Measurements from ENCODE around the gene PSMA2. TPM values are rescaled to one million over a fixed set of nuclear protein-coding genes. Genes with fewer than 3 reads are reported as not detected.
A peak's percentile ranks its signal among the peaks of the same experiment; 100 is the strongest.

Gene PSMA2
- 58.4 TPM for total RNA-seq

GRCh38 chr7:42931834-42932651, at the start of gene PSMA2, which contains the start of gene MRPL32:
TSS of gene PSMA2 (minus strand) at chr7:42932174. CDS start at chr7:42932158, 16 bp downstream.
TSS of gene MRPL32 (plus strand) at chr7:42932376. CDS start at chr7:42932387, 11 bp downstream.
- Histone ChIP-seq H3K9me3 (ENCODE audit: low read depth, low read length) (no peaks in the 10 kb centered on the region), H3K27me3 (ENCODE audit: insufficient read depth, low read length) (no peaks in the 10 kb centered on the region), H3K4me3 (ENCODE audit: low read length) (peak within 1 kb of the TSS; percentile 95), H3K4me1 (ENCODE audit: insufficient read depth, low read length) (peaks cover 38% of the 10 kb centered on the region)

GRCh38 chr7:42981601-42982000, 49.6 kb upstream of the PSMA2 start:
- Histone ChIP-seq H3K4me1 (ENCODE audit: insufficient read depth, low read length) (no peaks in the 10 kb centered on the region), H3K4me3 (ENCODE audit: low read length) (no peak overlapping the region), H3K9me3 (ENCODE audit: low read depth, low read length) (no peaks in the 10 kb centered on the region), H3K27me3 (ENCODE audit: insufficient read depth, low read length) (no peaks in the 10 kb centered on the region)

- H3K27me3 ChIP-seq (ENCODE audit: insufficient read depth, low read length), result no peaks in the 10 kb centered on the region
- no peak overlapping the region for H3K4me3 ChIP-seq (ENCODE audit: low read length)
- no peaks in the 10 kb centered on the region for H3K4me1 ChIP-seq (ENCODE audit: insufficient read depth, low read length)
- no peaks in the 10 kb centered on the region for H3K9me3 ChIP-seq (ENCODE audit: low read depth, low read length)
Measured at GRCh38 chr7:42980514-42980913, 48.5 kb upstream of the PSMA2 start.

GRCh38 chr7:42980084-42980483, 48.1 kb upstream of the PSMA2 start:
- H3K4me1 ChIP-seq (ENCODE audit: insufficient read depth, low read length), result no peaks in the 10 kb centered on the region
- H3K9me3 ChIP-seq (ENCODE audit: low read depth, low read length), result no peaks in the 10 kb centered on the region
- no peaks in the 10 kb centered on the region for H3K27me3 ChIP-seq (ENCODE audit: insufficient read depth, low read length)
- no peak overlapping the region for H3K4me3 ChIP-seq (ENCODE audit: low read length)

GRCh38 chr7:42978496-42978895, 46.5 kb upstream of the PSMA2 start:
- no peaks in the 10 kb centered on the region for H3K4me1 ChIP-seq (ENCODE audit: insufficient read depth, low read length)
- H3K27me3 ChIP-seq (ENCODE audit: insufficient read depth, low read length), result no peaks in the 10 kb centered on the region
- no peak overlapping the region for H3K4me3 ChIP-seq (ENCODE audit: low read length)
- no peaks in the 10 kb centered on the region for H3K9me3 ChIP-seq (ENCODE audit: low read depth, low read length)

GRCh38 chr7:42976371-42976770, 44.4 kb upstream of the PSMA2 start:
- no peaks in the 10 kb centered on the region for H3K27me3 ChIP-seq (ENCODE audit: insufficient read depth, low read length)
- no peaks in the 10 kb centered on the region for H3K9me3 ChIP-seq (ENCODE audit: low read depth, low read length)

GRCh38 chr7:42972699-42973500, 40.9 kb upstream of the PSMA2 start:
- Histone ChIP-seq H3K4me1 (ENCODE audit: insufficient read depth, low read length) (no peaks in the 10 kb centered on the region), H3K9me3 (ENCODE audit: low read depth, low read length) (no peaks in the 10 kb centered on the region), H3K27me3 (ENCODE audit: insufficient read depth, low read length) (no peaks in the 10 kb centered on the region), H3K4me3 (ENCODE audit: low read length) (no peak overlapping the region)

More at GRCh38 chr7:42976371-42976770, 44.4 kb upstream of the PSMA2 start:
- Histone ChIP-seq H3K4me1 (ENCODE audit: insufficient read depth, low read length) (no peaks in the 10 kb centered on the region), H3K4me3 (ENCODE audit: low read length) (no peak overlapping the region)

GRCh38 chr7:42967391-42967790, 35.4 kb upstream of the PSMA2 start:
- no peaks in the 10 kb centered on the region for H3K9me3 ChIP-seq (ENCODE audit: low read depth, low read length)
- H3K4me3 ChIP-seq (ENCODE audit: low read length), result no peak overlapping the region
- no peaks in the 10 kb centered on the region for H3K4me1 ChIP-seq (ENCODE audit: insufficient read depth, low read length)
- no peaks in the 10 kb centered on the region for H3K27me3 ChIP-seq (ENCODE audit: insufficient read depth, low read length)

GRCh38 chr7:42964849-42965805, 33.2 kb upstream of the PSMA2 start:
- Histone ChIP-seq H3K4me1 (ENCODE audit: insufficient read depth, low read length) (no peaks in the 10 kb centered on the region), H3K9me3 (ENCODE audit: low read depth, low read length) (no peaks in the 10 kb centered on the region), H3K27me3 (ENCODE audit: insufficient read depth, low read length) (no peaks in the 10 kb centered on the region), H3K4me3 (ENCODE audit: low read length) (no peak overlapping the region)

GRCh38 chr7:42964293-42964692, 32.3 kb upstream of the PSMA2 start:
- Histone ChIP-seq H3K4me3 (ENCODE audit: low read length) (no peak overlapping the region), H3K4me1 (ENCODE audit: insufficient read depth, low read length) (no peaks in the 10 kb centered on the region), H3K9me3 (ENCODE audit: low read depth, low read length) (no peaks in the 10 kb centered on the region), H3K27me3 (ENCODE audit: insufficient read depth, low read length) (no peaks in the 10 kb centered on the region)

GRCh38 chr7:42961170-42961569, 29.2 kb upstream of the PSMA2 start:
- H3K9me3 ChIP-seq (ENCODE audit: low read depth, low read length), result no peaks in the 10 kb centered on the region
- H3K4me3 ChIP-seq (ENCODE audit: low read length), result no peak overlapping the region
- H3K27me3 ChIP-seq (ENCODE audit: insufficient read depth, low read length), result no peaks in the 10 kb centered on the region
- no peaks in the 10 kb centered on the region for H3K4me1 ChIP-seq (ENCODE audit: insufficient read depth, low read length)

GRCh38 chr7:42960762-42961161, 28.8 kb upstream of the PSMA2 start:
- H3K9me3 ChIP-seq (ENCODE audit: low read depth, low read length), result no peaks in the 10 kb centered on the region
- H3K27me3 ChIP-seq (ENCODE audit: insufficient read depth, low read length), result no peaks in the 10 kb centered on the region
- no peak overlapping the region for H3K4me3 ChIP-seq (ENCODE audit: low read length)
- H3K4me1 ChIP-seq (ENCODE audit: insufficient read depth, low read length), result no peaks in the 10 kb centered on the region

- Histone ChIP-seq H3K4me1 (ENCODE audit: insufficient read depth, low read length) (no peaks in the 10 kb centered on the region), H3K4me3 (ENCODE audit: low read length) (no peak overlapping the region), H3K9me3 (ENCODE audit: low read depth, low read length) (no peaks in the 10 kb centered on the region), H3K27me3 (ENCODE audit: insufficient read depth, low read length) (no peaks in the 10 kb centered on the region)
Measured at GRCh38 chr7:42959549-42959948, 27.6 kb upstream of the PSMA2 start.

GRCh38 chr7:42956062-42956461, 24.1 kb upstream of the PSMA2 start:
- Histone ChIP-seq H3K4me1 (ENCODE audit: insufficient read depth, low read length) (no peaks in the 10 kb centered on the region), H3K27me3 (ENCODE audit: insufficient read depth, low read length) (no peaks in the 10 kb centered on the region), H3K9me3 (ENCODE audit: low read depth, low read length) (no peaks in the 10 kb centered on the region), H3K4me3 (ENCODE audit: low read length) (no peak overlapping the region)

All from mononuclear cell (primary cell).